K562 (cell line): Measurements from ENCODE around the gene TUBB2A. TPM values are rescaled to one million over a fixed set of nuclear protein-coding genes. Genes with fewer than 3 reads are reported as not detected.

ENCODE experiments used
- AFF1 ChIP-seq, 2 experiments: fragments of 450-650 bp; IDR thresholded peaks; 2 replicates each; pipeline ENCODE4 v1.6.1; 2018; ENCODE audit warnings: mild to moderate bottlenecking in 2 of 2, low read depth in 1 of 2; ENCODE audit not compliant: partially characterized antibody in 2 of 2
- CBX8 ChIP-seq: fragments of 200-600 bp; sonication (generic); IDR thresholded peaks from 2 replicates; pipeline ENCODE4 v1.6.1; 2012; ENCODE audit warnings: borderline replicate concordance, mixed run types, low read depth, mild to moderate bottlenecking, moderate library complexity, mixed read lengths, low read length, control low read depth, inconsistent platforms; ENCODE audit not compliant: poor library complexity, severe bottlenecking; ENCODE audit errors: extremely low read depth
- DMBX1 ChIP-seq: fragments of 250-450 bp; sonication (Bioruptor Pico); IDR thresholded peaks from 2 replicates; pipeline ENCODE4 v1.8.0; 2022; ENCODE audit warnings: inconsistent platforms, mild to moderate bottlenecking, moderate library complexity, borderline replicate concordance
- EGR1 ChIP-seq: fragments of 450-650 bp; conservative IDR thresholded peaks from 2 replicates; pipeline ENCODE4 v1.6.1; 2017; ENCODE audit warnings: mild to moderate bottlenecking
- FOXK2 ChIP-seq, 2 experiments: fragments of 450-650 bp; IDR thresholded peaks in 1 of 2; conservative IDR thresholded peaks in 1 of 2; 2 replicates each; pipeline ENCODE4 v1.6.1; 2016; ENCODE audit warnings: low read depth in 2 of 2, mild to moderate bottlenecking in 1 of 2
- IRF2 ChIP-seq: sonication (generic); formaldehyde crosslinking; IDR thresholded peaks from 2 replicates; pipeline ENCODE4 v1.8.1; 2022; ENCODE audit warnings: mild to moderate bottlenecking, missing genetic modification reagents
- NR2C1 ChIP-seq, 2 experiments: fragments of 450-650 bp; IDR thresholded peaks; 2 replicates each; pipeline ENCODE4 v1.6.1; 2017; ENCODE audit warnings: mild to moderate bottlenecking in 2 of 2, antibody characterized with exemption in 1 of 2, inconsistent platforms in 1 of 2, missing compliant biosample characterization in 1 of 2, missing genetic modification characterization in 1 of 2
- NR2F6 ChIP-seq: fragments of 450-650 bp; formaldehyde crosslinking; IDR thresholded peaks from 2 replicates; pipeline ENCODE4 v1.4.0; 2020; ENCODE audit warnings: mild to moderate bottlenecking
- OTX1 ChIP-seq: fragments of 450-650 bp; formaldehyde crosslinking; IDR thresholded peaks from 2 replicates; pipeline ENCODE4 v1.4.0; 2022; ENCODE audit warnings: mild to moderate bottlenecking
- RFX1 ChIP-seq: fragments of 450-650 bp; IDR thresholded peaks from 2 replicates; pipeline ENCODE4 v1.6.1; 2016; ENCODE audit warnings: mild to moderate bottlenecking, moderate library complexity
- TCF15 ChIP-seq: fragments of 250-450 bp; sonication (Bioruptor Pico); IDR thresholded peaks from 2 replicates; pipeline ENCODE4 v1.8.0; 2022; ENCODE audit warnings: moderate library complexity, mild to moderate bottlenecking, inconsistent platforms
- ZNF324 ChIP-seq: fragments of 250-450 bp; sonication (Bioruptor Pico); IDR thresholded peaks from 2 replicates; pipeline ENCODE4 v1.4.0; 2020; ENCODE audit warnings: mild to moderate bottlenecking
- ZNF384 ChIP-seq: IDR thresholded peaks from 2 replicates; pipeline ENCODE4 v1.6.1; 2012; ENCODE audit warnings: low read depth, low read length, improper control_type of control experiment
- ZNF668 ChIP-seq: fragments of 250-450 bp; sonication (Bioruptor Pico); IDR thresholded peaks from 2 replicates; pipeline ENCODE4 v1.8.0; 2022; ENCODE audit warnings: mild to moderate bottlenecking, inconsistent platforms
- polyA plus RNA-seq, 8 experiments: library from polyadenylated mRNA; depleted of rRNA in 4 of 8; stranded (reverse) in 5 of 8; unstranded in 3 of 8; fragments of >200 nt; fragmentation: Nextera tagmentation in 2 of 8; fragmentation: Illumina TruSeq in 1 of 8; extraction: Ambion mirVana in 2 of 8; extraction: Trizol in 1 of 8; gene quantifications; 2 replicates each; pipeline versions ENCODE4 v1.2.1 to v1.2.3, GENCODE V29; 2011 to 2014; ENCODE audit warnings: inconsistent platforms in 1 of 8, missing spikeins in 1 of 8
- total RNA-seq, 7 experiments: library from RNA; depleted of rRNA in 6 of 7; stranded (reverse); fragments of >200 nt in 6 of 7; fragmentation: Illumina TruSeq in 2 of 7; extraction: Trizol in 2 of 7; gene quantifications; 2 replicates each; pipeline versions ENCODE4 v1.2.1 to v1.2.3, GENCODE V29; 2011 to 2021; ENCODE audit warnings: low replicate concordance in 1 of 7
- TF ChIP-seq, protein P1 (sequence below): fragments of 250-450 bp; sonication (Bioruptor Pico); IDR thresholded peaks from 2 replicates; pipeline ENCODE4 v1.8.0; 2022; ENCODE audit warnings: inconsistent platforms, mild to moderate bottlenecking, moderate library complexity, borderline replicate concordance
- TF ChIP-seq, protein P2 (sequence below): sonication (generic); formaldehyde crosslinking; IDR thresholded peaks from 2 replicates; pipeline ENCODE4 v1.8.0; 2022; ENCODE audit warnings: mild to moderate bottlenecking, missing genetic modification reagents, borderline replicate concordance

Gene TUBB2A
- total and polyA plus RNA-seq, 9 of the 15 experiments (the other 6 are each of a cell fraction or from before 2014, with no cell fraction given), result 3.6 to 92.1 (median 45.6) TPM

- TF ChIP-seq, protein P1, sequence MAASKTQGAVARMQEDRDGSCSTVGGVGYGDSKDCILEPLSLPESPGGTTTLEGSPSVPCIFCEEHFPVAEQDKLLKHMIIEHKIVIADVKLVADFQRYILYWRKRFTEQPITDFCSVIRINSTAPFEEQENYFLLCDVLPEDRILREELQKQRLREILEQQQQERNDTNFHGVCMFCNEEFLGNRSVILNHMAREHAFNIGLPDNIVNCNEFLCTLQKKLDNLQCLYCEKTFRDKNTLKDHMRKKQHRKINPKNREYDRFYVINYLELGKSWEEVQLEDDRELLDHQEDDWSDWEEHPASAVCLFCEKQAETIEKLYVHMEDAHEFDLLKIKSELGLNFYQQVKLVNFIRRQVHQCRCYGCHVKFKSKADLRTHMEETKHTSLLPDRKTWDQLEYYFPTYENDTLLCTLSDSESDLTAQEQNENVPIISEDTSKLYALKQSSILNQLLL, result no peak
- TF ChIP-seq EGR1 (peak; percentile 95), OTX1 (no peak), IRF2 (CRISPR knock-in tag) (peak; percentile 53; the same call in 1 of the 2 replicates), RFX1 (no peak), CBX8 (no peak), ZNF668 (CRISPR knock-in tag) (no peak), TCF15 (CRISPR knock-in tag) (no peak), ZNF324 (CRISPR knock-in tag) (no peak), AFF1 (IDR thresholded peaks at IDR 0.05; ENCODE audit: low read depth in 1 of 2, partially characterized antibody in 2 of 2) (no peak), ZNF384 (peak; percentile 33; the same call in 1 of the 2 replicates), NR2C1 (IDR thresholded peaks at IDR 0.05) (no peak), NR2C1 (tag; IDR thresholded peaks at IDR 0.05) (no peak), FOXK2 (conservative IDR thresholded peaks at IDR 0.05 in 1 of 2, IDR thresholded peaks at IDR 0.05 in 1 of 2; ENCODE audit: low read depth in 2 of 2) (no peak), NR2F6 (no peak), DMBX1 (CRISPR knock-in tag) (0 out of 2 replicates have a peak, but pooled peaks have one; percentile 28)
- TF ChIP-seq, protein P2, sequence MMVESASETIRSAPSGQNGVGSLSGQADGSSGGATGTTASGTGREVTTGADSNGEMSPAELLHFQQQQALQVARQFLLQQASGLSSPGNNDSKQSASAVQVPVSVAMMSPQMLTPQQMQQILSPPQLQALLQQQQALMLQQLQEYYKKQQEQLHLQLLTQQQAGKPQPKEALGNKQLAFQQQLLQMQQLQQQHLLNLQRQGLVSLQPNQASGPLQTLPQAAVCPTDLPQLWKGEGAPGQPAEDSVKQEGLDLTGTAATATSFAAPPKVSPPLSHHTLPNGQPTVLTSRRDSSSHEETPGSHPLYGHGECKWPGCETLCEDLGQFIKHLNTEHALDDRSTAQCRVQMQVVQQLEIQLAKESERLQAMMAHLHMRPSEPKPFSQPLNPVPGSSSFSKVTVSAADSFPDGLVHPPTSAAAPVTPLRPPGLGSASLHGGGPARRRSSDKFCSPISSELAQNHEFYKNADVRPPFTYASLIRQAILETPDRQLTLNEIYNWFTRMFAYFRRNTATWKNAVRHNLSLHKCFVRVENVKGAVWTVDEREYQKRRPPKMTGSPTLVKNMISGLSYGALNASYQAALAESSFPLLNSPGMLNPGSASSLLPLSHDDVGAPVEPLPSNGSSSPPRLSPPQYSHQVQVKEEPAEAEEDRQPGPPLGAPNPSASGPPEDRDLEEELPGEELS, result peak; percentile 61; the same call in 1 of the 2 replicates
Observed at GRCh38 chr6:3157131-3157933, at the start of gene TUBB2A (continued).
